Measurements from ENCODE around the gene SASH1. TPM values are rescaled to one million over a fixed set of nuclear protein-coding genes. Genes with fewer than 3 reads are reported as not detected.

SASH1 gene
- total RNA-seq, 3 donors from 2014 or later = 107 to 304 (median 145) TPM

DNA sequence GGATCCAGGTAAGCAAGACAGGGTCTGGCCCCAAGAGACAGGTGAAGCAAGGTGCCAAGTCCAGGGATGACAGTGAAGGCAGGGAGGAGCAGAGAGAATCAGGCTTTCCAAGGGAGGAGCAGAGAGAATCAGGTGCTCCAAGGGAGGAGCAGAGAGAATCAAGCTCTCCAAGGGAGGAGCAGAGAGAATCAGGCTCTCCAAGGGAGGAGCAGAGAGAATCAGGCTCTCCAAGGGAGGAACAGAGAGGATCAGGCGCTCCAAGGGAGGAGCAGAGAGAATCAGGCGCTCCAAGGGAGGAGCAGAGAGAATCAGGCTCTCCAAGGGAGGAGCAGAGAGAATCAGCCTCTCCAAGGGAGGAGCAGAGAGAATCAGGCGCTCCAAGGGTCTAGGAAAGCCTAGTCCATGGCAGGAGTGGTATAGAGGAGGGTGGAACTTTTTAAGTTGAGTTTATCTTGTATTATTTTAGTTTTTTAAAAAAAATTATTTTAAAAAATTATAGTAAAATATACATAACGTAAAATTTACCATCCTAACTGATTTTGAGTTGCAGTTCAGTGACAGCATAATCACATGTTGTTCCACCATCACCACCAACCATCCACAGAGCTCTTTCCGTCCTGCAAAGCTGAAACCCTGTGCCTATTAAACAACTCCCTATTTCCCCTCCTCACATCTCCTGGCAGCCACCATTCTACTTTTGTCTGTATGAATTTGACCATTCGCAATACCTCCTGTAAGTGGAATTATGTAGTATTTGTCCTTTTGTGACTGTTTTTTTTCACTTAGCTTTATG is 64.1 kb downstream of the SASH1 start:
- Histone ChIP-seq H3K36me3 (no peaks in the 10 kb centered on the region), H3K9me3 (no peaks in the 10 kb centered on the region), H3K27me3 (no peaks in the 10 kb centered on the region), H3K4me1 (no peaks in the 10 kb centered on the region), H3K4me3 (no peak overlapping the region), H3K27ac (peak overlapping the region; percentile 80)
- TF ChIP-seq POLR2A (IDR thresholded peaks at IDR 0.05) = no peak
- DNase-seq (ENCODE audit: low spot score in 2 of 2) = no peak
- intact Hi-C loops (cut with DNase I; ENCODE audit: low total_unique reads) = no loop called here

GRCh38 chr6:148407372-148407771 is 64.7 kb downstream of the SASH1 start:
- Histone ChIP-seq H3K4me3 (no peak overlapping the region), H3K36me3 (no peaks in the 10 kb centered on the region), H3K9me3 (no peaks in the 10 kb centered on the region), H3K4me1 (no peaks in the 10 kb centered on the region), H3K27me3 (no peaks in the 10 kb centered on the region), H3K27ac (peak overlapping the region; percentile 80 to 84)
- intact Hi-C loops (cut with DNase I; ENCODE audit: low total_unique reads) = no loop called here
- no peak for DNase-seq (ENCODE audit: low spot score in 2 of 2)
- TF ChIP-seq POLR2A (IDR thresholded peaks at IDR 0.05) (no peak), POLR2AphosphoS5 (IDR thresholded peaks at IDR 0.05) (no peak)
- TF ChIP-seq, protein P1, sequence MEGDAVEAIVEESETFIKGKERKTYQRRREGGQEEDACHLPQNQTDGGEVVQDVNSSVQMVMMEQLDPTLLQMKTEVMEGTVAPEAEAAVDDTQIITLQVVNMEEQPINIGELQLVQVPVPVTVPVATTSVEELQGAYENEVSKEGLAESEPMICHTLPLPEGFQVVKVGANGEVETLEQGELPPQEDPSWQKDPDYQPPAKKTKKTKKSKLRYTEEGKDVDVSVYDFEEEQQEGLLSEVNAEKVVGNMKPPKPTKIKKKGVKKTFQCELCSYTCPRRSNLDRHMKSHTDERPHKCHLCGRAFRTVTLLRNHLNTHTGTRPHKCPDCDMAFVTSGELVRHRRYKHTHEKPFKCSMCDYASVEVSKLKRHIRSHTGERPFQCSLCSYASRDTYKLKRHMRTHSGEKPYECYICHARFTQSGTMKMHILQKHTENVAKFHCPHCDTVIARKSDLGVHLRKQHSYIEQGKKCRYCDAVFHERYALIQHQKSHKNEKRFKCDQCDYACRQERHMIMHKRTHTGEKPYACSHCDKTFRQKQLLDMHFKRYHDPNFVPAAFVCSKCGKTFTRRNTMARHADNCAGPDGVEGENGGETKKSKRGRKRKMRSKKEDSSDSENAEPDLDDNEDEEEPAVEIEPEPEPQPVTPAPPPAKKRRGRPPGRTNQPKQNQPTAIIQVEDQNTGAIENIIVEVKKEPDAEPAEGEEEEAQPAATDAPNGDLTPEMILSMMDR (IDR thresholded peaks at IDR 0.05) = no peak

- no peaks in the 10 kb centered on the region for H3K27me3 ChIP-seq
- intact Hi-C loops (cut with DNase I; ENCODE audit: low total_unique reads) = no loop called here
- no peaks in the 10 kb centered on the region for H3K36me3 ChIP-seq
- no peaks in the 10 kb centered on the region for H3K9me3 ChIP-seq
- TF ChIP-seq, protein P1 (IDR thresholded peaks at IDR 0.05) = no peak
- TF ChIP-seq POLR2A (IDR thresholded peaks at IDR 0.05) (no peak), POLR2AphosphoS5 (IDR thresholded peaks at IDR 0.05) (no peak)
- H3K4me1 ChIP-seq = no peaks in the 10 kb centered on the region
- no peak overlapping the region for H3K4me3 ChIP-seq
- DNase-seq (ENCODE audit: low spot score in 2 of 2) = no peak
- peak overlapping the region in 1 of 2 donors; percentile 7 for H3K27ac ChIP-seq
These were observed 70.9 kb downstream of the SASH1 start for GRCh38 chr6:148413321-148414091.

GRCh38 chr6:148414092-148414489 is 71.5 kb downstream of the SASH1 start:
- intact Hi-C loops (cut with DNase I; ENCODE audit: low total_unique reads) = no loop called here
- H3K4me1 ChIP-seq = no peaks in the 10 kb centered on the region
- DNase-seq (ENCODE audit: low spot score in 2 of 2) = no peak
- TF ChIP-seq POLR2A (IDR thresholded peaks at IDR 0.05) (no peak), POLR2AphosphoS5 (IDR thresholded peaks at IDR 0.05) (no peak)
- TF ChIP-seq, protein P1 (IDR thresholded peaks at IDR 0.05) = no peak
- no peaks in the 10 kb centered on the region for H3K27me3 ChIP-seq
- no peak overlapping the region for H3K4me3 ChIP-seq
- H3K9me3 ChIP-seq = no peaks in the 10 kb centered on the region
- no peaks in the 10 kb centered on the region for H3K36me3 ChIP-seq
- H3K27ac ChIP-seq = no peak overlapping the region

GRCh38 chr6:148414836-148415235 is 72.2 kb downstream of the SASH1 start:
- no peak for DNase-seq (ENCODE audit: low spot score in 2 of 2)
- no peaks in the 10 kb centered on the region for H3K27me3 ChIP-seq
- no peaks in the 10 kb centered on the region for H3K36me3 ChIP-seq
- no peaks in the 10 kb centered on the region for H3K9me3 ChIP-seq
- TF ChIP-seq, protein P1 (IDR thresholded peaks at IDR 0.05) = no peak
- TF ChIP-seq POLR2AphosphoS5 (IDR thresholded peaks at IDR 0.05) = no peak
- TF ChIP-seq POLR2A (IDR thresholded peaks at IDR 0.05) = no peak
- no peaks in the 10 kb centered on the region for H3K4me1 ChIP-seq
- no peak overlapping the region for H3K27ac ChIP-seq
- no peak overlapping the region for H3K4me3 ChIP-seq
- intact Hi-C loops (cut with DNase I; ENCODE audit: low total_unique reads) = no loop called here
